ENCODE measurements around the gene EVI5L.
"Not testable (repeated sequence)": the region's sequence is repeated elsewhere in the genome, so short reads cannot be mapped to it uniquely, and the experiment has no call there.

EVI5L gene

GRCh38 chr19:7829561-7830271, at the start of gene EVI5L:
Gene EVI5L, plus strand, starts transcription at chr19:7830218. Its CDS starts 16,325 bp downstream, at chr19:7846543.
- peak; percentile 100 for DNase-seq

- no peak for DNase-seq
Measured at GRCh38 chr19:7781157-7781556, 48.9 kb upstream of the EVI5L start.

- DNase-seq, result peak in 1 of 2 donors; percentile 38
Measured at GRCh38 chr19:7783991-7784423, 46.0 kb upstream of the EVI5L start.

GRCh38 chr19:7784856-7785255, 45.2 kb upstream of the EVI5L start:
- no peak for DNase-seq

GRCh38 chr19:7787141-7787540, 42.9 kb upstream of the EVI5L start:
- no peak for DNase-seq

GRCh38 chr19:7787602-7788177, 42.3 kb upstream of the EVI5L start:
- DNase-seq, result no peak

- no peak for DNase-seq
Measured at GRCh38 chr19:7788178-7788932, 41.7 kb upstream of the EVI5L start.

GRCh38 chr19:7788933-7789323, 41.1 kb upstream of the EVI5L start:
- no peak for DNase-seq

- peak; percentile 41 to 62 for DNase-seq
Measured at GRCh38 chr19:7789447-7789846, 40.6 kb upstream of the EVI5L start.

- DNase-seq, result no peak
Measured at GRCh38 chr19:7790416-7790815, 39.6 kb upstream of the EVI5L start.

GRCh38 chr19:7792281-7792680, 37.7 kb upstream of the EVI5L start:
- DNase-seq, result no peak

GRCh38 chr19:7792701-7793100, 37.3 kb upstream of the EVI5L start:
- DNase-seq, result not testable (repeated sequence)

- DNase-seq, result no peak
Measured at GRCh38 chr19:7793493-7793892, 36.5 kb upstream of the EVI5L start.

GRCh38 chr19:7795555-7796161, 34.4 kb upstream of the EVI5L start:
- no peak for DNase-seq

- DNase-seq, result peak; percentile 54 to 77
Measured at GRCh38 chr19:7799640-7800355, 30.2 kb upstream of the EVI5L start.

GRCh38 chr19:7801020-7801570, 28.9 kb upstream of the EVI5L start:
- no peak for DNase-seq

- DNase-seq, result no peak
Measured at GRCh38 chr19:7806234-7806633, 23.8 kb upstream of the EVI5L start.

- no peak for DNase-seq
Measured at GRCh38 chr19:7806876-7807275, 23.1 kb upstream of the EVI5L start.

- DNase-seq, result no peak
Measured at GRCh38 chr19:7808108-7808507, 21.9 kb upstream of the EVI5L start.

GRCh38 chr19:7811989-7812388, 18.0 kb upstream of the EVI5L start:
- no peak for DNase-seq

GRCh38 chr19:7815325-7815724, 14.7 kb upstream of the EVI5L start:
- peak in 1 of 2 donors; percentile 55 for DNase-seq

- DNase-seq, result not testable (repeated sequence)
Measured at GRCh38 chr19:7816040-7816439, 14.0 kb upstream of the EVI5L start.
